ENCODE results near the gene LRP8.

The LRP8 gene

GRCh38 chr1:53335661-53336060 lies 7.8 kb upstream of the LRP8 start:
- no peaks in the 10 kb centered on the region for H3K36me3 ChIP-seq (ENCODE audit: insufficient read depth)
- no peak overlapping the region for H2AFZ ChIP-seq (ENCODE audit: low read depth)
- no peak for TF ChIP-seq CTCF (conservative IDR thresholded peaks at IDR 0.05; ENCODE audit: low read depth, low read length)
- no peak overlapping the region for H3K4me3 ChIP-seq (IDR thresholded peaks at IDR 0.05; ENCODE audit: insufficient read depth, low read depth, low read length)
- no peaks in the 10 kb centered on the region for H3K4me1 ChIP-seq (ENCODE audit: low read depth, poor library complexity, severe bottlenecking)
- no peak overlapping the region for H3K27ac ChIP-seq
- H3K9ac ChIP-seq: no peak overlapping the region
- no peaks in the 10 kb centered on the region for H4K20me1 ChIP-seq (ENCODE audit: insufficient read depth)
- H3K27me3 ChIP-seq (ENCODE audit: insufficient read depth, low read depth): no peaks in the 10 kb centered on the region
- H3K4me2 ChIP-seq: no peak overlapping the region
- no peaks in the 10 kb centered on the region for H3K79me2 ChIP-seq (ENCODE audit: insufficient read depth, low read depth)

GRCh38 chr1:53334781-53335180 lies 6.9 kb upstream of the LRP8 start:
- Histone ChIP-seq H3K4me2 (no peak overlapping the region), H3K79me2 (ENCODE audit: insufficient read depth, low read depth) (no peaks in the 10 kb centered on the region), H3K27ac (no peak overlapping the region), H3K4me3 (IDR thresholded peaks at IDR 0.05; ENCODE audit: insufficient read depth, low read depth, low read length) (no peak overlapping the region), H3K9ac (no peak overlapping the region), H3K27me3 (ENCODE audit: insufficient read depth, low read depth) (no peaks in the 10 kb centered on the region), H3K4me1 (ENCODE audit: low read depth, poor library complexity, severe bottlenecking) (no peaks in the 10 kb centered on the region), H3K36me3 (ENCODE audit: insufficient read depth) (no peaks in the 10 kb centered on the region), H2AFZ (ENCODE audit: low read depth) (no peak overlapping the region), H4K20me1 (ENCODE audit: insufficient read depth) (no peaks in the 10 kb centered on the region)
- no peak for TF ChIP-seq CTCF (conservative IDR thresholded peaks at IDR 0.05; ENCODE audit: low read depth, low read length)

GRCh38 chr1:53334312-53334711 lies 6.4 kb upstream of the LRP8 start:
- Histone ChIP-seq H3K36me3 (ENCODE audit: insufficient read depth) (no peaks in the 10 kb centered on the region), H3K4me2 (no peak overlapping the region), H2AFZ (ENCODE audit: low read depth) (no peak overlapping the region), H4K20me1 (ENCODE audit: insufficient read depth) (no peaks in the 10 kb centered on the region), H3K9ac (no peak overlapping the region), H3K27ac (no peak overlapping the region), H3K4me3 (IDR thresholded peaks at IDR 0.05; ENCODE audit: insufficient read depth, low read depth, low read length) (no peak overlapping the region), H3K27me3 (ENCODE audit: insufficient read depth, low read depth) (no peaks in the 10 kb centered on the region), H3K79me2 (ENCODE audit: insufficient read depth, low read depth) (no peaks in the 10 kb centered on the region; the same call in 1 of the 2 replicates), H3K4me1 (ENCODE audit: low read depth, poor library complexity, severe bottlenecking) (no peaks in the 10 kb centered on the region)
- TF ChIP-seq CTCF (conservative IDR thresholded peaks at IDR 0.05; ENCODE audit: low read depth, low read length): no peak

GRCh38 chr1:53332833-53333232 lies 5.0 kb upstream of the LRP8 start:
- Histone ChIP-seq H3K9ac (no peak overlapping the region), H3K4me2 (no peak overlapping the region), H3K4me1 (ENCODE audit: low read depth, poor library complexity, severe bottlenecking) (peaks cover 2% of the 10 kb centered on the region), H3K27me3 (ENCODE audit: insufficient read depth, low read depth) (no peaks in the 10 kb centered on the region), H3K79me2 (ENCODE audit: insufficient read depth, low read depth) (no peaks in the 10 kb centered on the region; the same call in 1 of the 2 replicates), H4K20me1 (ENCODE audit: insufficient read depth) (no peaks in the 10 kb centered on the region), H2AFZ (ENCODE audit: low read depth) (no peak overlapping the region), H3K4me3 (IDR thresholded peaks at IDR 0.05; ENCODE audit: insufficient read depth, low read depth, low read length) (no peak overlapping the region), H3K27ac (no peak overlapping the region), H3K36me3 (ENCODE audit: insufficient read depth) (no peaks in the 10 kb centered on the region)
- no peak for TF ChIP-seq CTCF (conservative IDR thresholded peaks at IDR 0.05; ENCODE audit: low read depth, low read length)

Measured in KMS-11 (cell line).